ENCODE results near the gene SLK.

GRCh38 chr10:103929381-103929921 lies 37.5 kb upstream of the SLK start:
- TF ChIP-seq RFX5 (IDR thresholded peaks at IDR 0.05; ENCODE audit: low read depth, low read length), result no peak
- no peak for TF ChIP-seq RAD21 (IDR thresholded peaks at IDR 0.05; ENCODE audit: low read length)
- TF ChIP-seq CTCF (conservative IDR thresholded peaks at IDR 0.05; ENCODE audit: low read depth, low read length), result no peak
- no peak for TF ChIP-seq POLR2A (IDR thresholded peaks at IDR 0.05; ENCODE audit: low read depth, low read length)
- TF ChIP-seq USF2 (IDR thresholded peaks at IDR 0.05; ENCODE audit: low read depth, low read length), result no peak
- TF ChIP-seq MAZ (IDR thresholded peaks at IDR 0.05; ENCODE audit: borderline replicate concordance, low read depth, low read length), result no peak
- TF ChIP-seq ELK1 (IDR thresholded peaks at IDR 0.05; ENCODE audit: borderline replicate concordance, low read depth, low read length), result no peak
- TF ChIP-seq NFE2L2 (IDR thresholded peaks at IDR 0.05; ENCODE audit: low read depth, low read length), result no peak
- TF ChIP-seq MAFK (IDR thresholded peaks at IDR 0.05; ENCODE audit: low read depth, low read length), result no peak
- no peak for TF ChIP-seq SMC3 (IDR thresholded peaks at IDR 0.05; ENCODE audit: low read depth, low read length)
- no peak for TF ChIP-seq RCOR1 (IDR thresholded peaks at IDR 0.05; ENCODE audit: insufficient replicate concordance, low read length)
- TF ChIP-seq MXI1 (IDR thresholded peaks at IDR 0.05; ENCODE audit: borderline replicate concordance, low read depth, low read length), result no peak
- TF ChIP-seq CEBPB (IDR thresholded peaks at IDR 0.05; ENCODE audit: low read depth, low read length), result no peak
- TF ChIP-seq BHLHE40 (IDR thresholded peaks at IDR 0.05; ENCODE audit: low read depth, low read length), result no peak

Data from IMR-90 (cell line).